ENCODE measurements around the gene GCNA.

DNA sequence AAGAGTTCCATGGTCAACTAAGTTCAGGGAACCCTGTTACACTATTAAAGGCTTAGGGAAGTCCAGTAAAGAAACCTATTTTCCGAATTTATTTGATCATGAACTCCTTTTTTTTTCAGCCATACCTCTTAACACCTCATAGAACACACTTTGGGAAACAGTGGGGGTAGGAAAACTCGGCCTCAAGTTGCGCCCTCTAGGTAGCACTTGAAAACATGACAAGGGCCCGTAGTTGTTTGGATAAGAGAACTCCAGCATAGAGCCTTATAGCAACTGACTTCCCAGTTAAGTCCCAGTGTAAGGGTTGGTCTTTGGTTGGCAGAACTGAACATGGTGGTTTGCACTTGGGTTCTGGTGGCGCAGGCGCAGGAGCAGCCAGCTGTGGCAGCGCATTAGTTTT is 30.9 kb upstream of the GCNA start:
- TF ChIP-seq, protein P1, sequence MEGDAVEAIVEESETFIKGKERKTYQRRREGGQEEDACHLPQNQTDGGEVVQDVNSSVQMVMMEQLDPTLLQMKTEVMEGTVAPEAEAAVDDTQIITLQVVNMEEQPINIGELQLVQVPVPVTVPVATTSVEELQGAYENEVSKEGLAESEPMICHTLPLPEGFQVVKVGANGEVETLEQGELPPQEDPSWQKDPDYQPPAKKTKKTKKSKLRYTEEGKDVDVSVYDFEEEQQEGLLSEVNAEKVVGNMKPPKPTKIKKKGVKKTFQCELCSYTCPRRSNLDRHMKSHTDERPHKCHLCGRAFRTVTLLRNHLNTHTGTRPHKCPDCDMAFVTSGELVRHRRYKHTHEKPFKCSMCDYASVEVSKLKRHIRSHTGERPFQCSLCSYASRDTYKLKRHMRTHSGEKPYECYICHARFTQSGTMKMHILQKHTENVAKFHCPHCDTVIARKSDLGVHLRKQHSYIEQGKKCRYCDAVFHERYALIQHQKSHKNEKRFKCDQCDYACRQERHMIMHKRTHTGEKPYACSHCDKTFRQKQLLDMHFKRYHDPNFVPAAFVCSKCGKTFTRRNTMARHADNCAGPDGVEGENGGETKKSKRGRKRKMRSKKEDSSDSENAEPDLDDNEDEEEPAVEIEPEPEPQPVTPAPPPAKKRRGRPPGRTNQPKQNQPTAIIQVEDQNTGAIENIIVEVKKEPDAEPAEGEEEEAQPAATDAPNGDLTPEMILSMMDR (IDR thresholded peaks at IDR 0.05), result no peak
- TF ChIP-seq POLR2A (IDR thresholded peaks at IDR 0.05), result no peak

All from adrenal gland (tissue), 5 donors.